ENCODE data around the gene GGTA1.
A peak's percentile ranks its signal among the peaks of the same experiment; 100 is the strongest.
"Not testable (repeated sequence)": the region's sequence is repeated elsewhere in the genome, so short reads cannot be mapped to it uniquely, and the experiment has no call there.

The GGTA1 gene

GRCh38 chr9:121478816-121479676 lies 20.6 kb downstream of the GGTA1 start:
- H3K9me3 ChIP-seq (replicated peaks; ENCODE audit: low read length), result no peaks in the 10 kb centered on the region
- no peak overlapping the region for H3K4me3 ChIP-seq (ENCODE audit: low read length)
- no peak overlapping the region for H3K9ac ChIP-seq (ENCODE audit: low read depth, low read length)
- H3K36me3 ChIP-seq (ENCODE audit: insufficient read depth, low read length), result no peaks in the 10 kb centered on the region
- H3K4me2 ChIP-seq (ENCODE audit: low read length), result peak overlapping the region; percentile 29
- peaks cover 59% of the 10 kb centered on the region for H3K27me3 ChIP-seq (ENCODE audit: control insufficient read depth, insufficient read depth, low read length)
- H3K4me1 ChIP-seq (ENCODE audit: control insufficient read depth, insufficient read depth, low read length), result peaks cover 5% of the 10 kb centered on the region

- H3K9me3 ChIP-seq (replicated peaks; ENCODE audit: low read length), result no peaks in the 10 kb centered on the region
- H3K36me3 ChIP-seq (ENCODE audit: insufficient read depth, low read length), result no peaks in the 10 kb centered on the region
- no peak overlapping the region for H3K4me3 ChIP-seq (ENCODE audit: low read length)
- no peak overlapping the region for H3K9ac ChIP-seq (ENCODE audit: low read depth, low read length)
- no peak overlapping the region for H3K4me2 ChIP-seq (ENCODE audit: low read length)
- H3K4me1 ChIP-seq (ENCODE audit: control insufficient read depth, insufficient read depth, low read length), result peaks cover 5% of the 10 kb centered on the region
- peaks cover 76% of the 10 kb centered on the region for H3K27me3 ChIP-seq (ENCODE audit: control insufficient read depth, insufficient read depth, low read length)
These were observed 23.5 kb downstream of the GGTA1 start for GRCh38 chr9:121476156-121476555.

DNA sequence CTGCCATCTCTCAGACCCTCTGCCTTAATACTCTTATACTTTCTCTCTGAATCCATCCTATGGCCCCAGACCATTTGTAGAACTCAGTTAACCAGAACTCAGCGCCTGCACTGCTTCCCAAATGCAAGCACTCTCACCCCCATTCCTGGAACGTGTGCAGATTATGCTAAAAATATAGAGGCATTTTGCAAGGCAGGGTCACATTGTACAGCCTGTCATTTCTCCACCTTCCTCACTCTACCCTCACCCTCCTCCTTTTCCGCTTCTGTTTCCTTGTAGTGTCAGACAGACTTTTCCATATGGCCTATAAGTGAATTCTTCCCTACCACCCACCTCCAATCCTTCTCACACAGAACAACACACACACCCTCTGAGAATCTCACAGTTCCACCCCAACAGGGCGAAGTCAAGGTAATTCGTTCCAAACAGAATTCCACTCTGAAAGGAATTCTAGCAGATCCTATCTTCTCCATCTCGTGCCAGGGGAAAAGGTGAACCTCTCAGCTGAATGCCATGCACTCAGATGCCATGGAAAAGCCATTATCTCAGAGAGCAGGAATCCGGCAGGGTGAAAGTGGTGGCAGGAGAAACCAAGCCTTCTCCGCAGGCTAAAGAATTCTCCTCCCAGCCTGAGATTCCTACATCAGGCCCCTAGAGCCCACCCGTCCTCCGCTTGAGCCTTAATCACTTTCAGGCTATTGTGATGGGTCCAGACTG lies 25.3 kb downstream of the GGTA1 start:
- Histone ChIP-seq H3K9me3 (replicated peaks; ENCODE audit: low read length) (no peaks in the 10 kb centered on the region), H3K4me2 (ENCODE audit: low read length) (no peak overlapping the region), H3K27me3 (ENCODE audit: control insufficient read depth, insufficient read depth, low read length) (peaks cover 93% of the 10 kb centered on the region), H3K4me1 (ENCODE audit: control insufficient read depth, insufficient read depth, low read length) (peaks cover 5% of the 10 kb centered on the region), H3K9ac (ENCODE audit: low read depth, low read length) (no peak overlapping the region), H3K36me3 (ENCODE audit: insufficient read depth, low read length) (no peaks in the 10 kb centered on the region), H3K4me3 (ENCODE audit: low read length) (no peak overlapping the region)

- H3K36me3 ChIP-seq (ENCODE audit: insufficient read depth, low read length), result no peaks in the 10 kb centered on the region
- H3K27me3 ChIP-seq (ENCODE audit: control insufficient read depth, insufficient read depth, low read length), result peaks cover 90% of the 10 kb centered on the region
- H3K9me3 ChIP-seq (replicated peaks; ENCODE audit: low read length), result no peaks in the 10 kb centered on the region
- H3K4me3 ChIP-seq (ENCODE audit: low read length), result no peak overlapping the region
- no peak overlapping the region for H3K9ac ChIP-seq (ENCODE audit: low read depth, low read length)
- no peaks in the 10 kb centered on the region for H3K4me1 ChIP-seq (ENCODE audit: control insufficient read depth, insufficient read depth, low read length)
- no peak overlapping the region for H3K4me2 ChIP-seq (ENCODE audit: low read length)
These were observed 26.4 kb downstream of the GGTA1 start for GRCh38 chr9:121473229-121473628.

DNA sequence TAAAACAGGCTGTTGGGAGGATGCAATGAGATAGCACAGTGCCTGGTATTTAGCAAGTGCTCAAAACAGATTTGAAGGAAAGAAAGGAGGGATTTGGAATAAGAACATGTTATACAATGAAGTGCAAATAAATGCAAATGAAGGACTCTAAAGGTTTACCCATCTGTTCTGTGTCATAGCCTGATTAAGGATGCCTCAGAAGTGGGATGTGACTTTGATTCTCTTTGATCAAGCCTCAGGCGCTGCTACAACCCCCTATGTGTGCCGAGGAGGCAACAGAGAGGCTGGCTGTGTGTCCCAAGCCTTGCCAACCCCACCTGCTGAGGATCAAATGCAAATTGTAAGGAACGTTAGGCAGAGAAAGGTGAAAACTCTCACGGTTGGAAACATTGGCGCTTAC lies 27.2 kb downstream of the GGTA1 start:
- Histone ChIP-seq H3K4me3 (ENCODE audit: low read length) (no peak overlapping the region), H3K9ac (ENCODE audit: low read depth, low read length) (no peak overlapping the region), H3K4me2 (ENCODE audit: low read length) (no peak overlapping the region), H3K9me3 (replicated peaks; ENCODE audit: low read length) (no peaks in the 10 kb centered on the region), H3K36me3 (ENCODE audit: insufficient read depth, low read length) (no peaks in the 10 kb centered on the region), H3K4me1 (ENCODE audit: control insufficient read depth, insufficient read depth, low read length) (no peaks in the 10 kb centered on the region), H3K27me3 (ENCODE audit: control insufficient read depth, insufficient read depth, low read length) (peaks cover 86% of the 10 kb centered on the region)

GRCh38 chr9:121466142-121466541 lies 33.5 kb downstream of the GGTA1 start:
- Histone ChIP-seq H3K4me3 (ENCODE audit: low read length) (no peak overlapping the region), H3K9me3 (replicated peaks; ENCODE audit: low read length) (no peaks in the 10 kb centered on the region), H3K9ac (ENCODE audit: low read depth, low read length) (no peak overlapping the region), H3K36me3 (ENCODE audit: insufficient read depth, low read length) (no peaks in the 10 kb centered on the region), H3K4me1 (ENCODE audit: control insufficient read depth, insufficient read depth, low read length) (no peaks in the 10 kb centered on the region), H3K27me3 (ENCODE audit: control insufficient read depth, insufficient read depth, low read length) (peaks cover 59% of the 10 kb centered on the region), H3K4me2 (ENCODE audit: low read length) (no peak overlapping the region)

- Histone ChIP-seq H3K4me3 (ENCODE audit: low read length) (no peak overlapping the region), H3K36me3 (ENCODE audit: insufficient read depth, low read length) (no peaks in the 10 kb centered on the region), H3K27me3 (ENCODE audit: control insufficient read depth, insufficient read depth, low read length) (peaks cover 56% of the 10 kb centered on the region), H3K4me1 (ENCODE audit: control insufficient read depth, insufficient read depth, low read length) (no peaks in the 10 kb centered on the region), H3K9me3 (replicated peaks; ENCODE audit: low read length) (no peaks in the 10 kb centered on the region), H3K9ac (ENCODE audit: low read depth, low read length) (no peak overlapping the region), H3K4me2 (ENCODE audit: low read length) (no peak overlapping the region)
These were observed 34.7 kb downstream of the GGTA1 start for GRCh38 chr9:121464968-121465367.

- peaks cover 57% of the 10 kb centered on the region for H3K27me3 ChIP-seq (ENCODE audit: control insufficient read depth, insufficient read depth, low read length)
- no peaks in the 10 kb centered on the region for H3K4me1 ChIP-seq (ENCODE audit: control insufficient read depth, insufficient read depth, low read length)
- no peak overlapping the region for H3K9ac ChIP-seq (ENCODE audit: low read depth, low read length)
- H3K4me3 ChIP-seq (ENCODE audit: low read length), result no peak overlapping the region
- no peaks in the 10 kb centered on the region for H3K9me3 ChIP-seq (replicated peaks; ENCODE audit: low read length)
- no peak overlapping the region for H3K4me2 ChIP-seq (ENCODE audit: low read length)
- no peaks in the 10 kb centered on the region for H3K36me3 ChIP-seq (ENCODE audit: insufficient read depth, low read length)
These were observed 36.4 kb downstream of the GGTA1 start for GRCh38 chr9:121463026-121463807.

GRCh38 chr9:121459513-121459912 lies 40.1 kb downstream of the GGTA1 start:
- no peak overlapping the region for H3K4me2 ChIP-seq (ENCODE audit: low read length)
- H3K4me1 ChIP-seq (ENCODE audit: control insufficient read depth, insufficient read depth, low read length), result no peaks in the 10 kb centered on the region
- H3K9me3 ChIP-seq (replicated peaks; ENCODE audit: low read length), result no peaks in the 10 kb centered on the region
- H3K27me3 ChIP-seq (ENCODE audit: control insufficient read depth, insufficient read depth, low read length), result peaks cover 62% of the 10 kb centered on the region
- H3K36me3 ChIP-seq (ENCODE audit: insufficient read depth, low read length), result no peaks in the 10 kb centered on the region
- H3K4me3 ChIP-seq (ENCODE audit: low read length), result no peak overlapping the region
- H3K9ac ChIP-seq (ENCODE audit: low read depth, low read length), result no peak overlapping the region

DNA sequence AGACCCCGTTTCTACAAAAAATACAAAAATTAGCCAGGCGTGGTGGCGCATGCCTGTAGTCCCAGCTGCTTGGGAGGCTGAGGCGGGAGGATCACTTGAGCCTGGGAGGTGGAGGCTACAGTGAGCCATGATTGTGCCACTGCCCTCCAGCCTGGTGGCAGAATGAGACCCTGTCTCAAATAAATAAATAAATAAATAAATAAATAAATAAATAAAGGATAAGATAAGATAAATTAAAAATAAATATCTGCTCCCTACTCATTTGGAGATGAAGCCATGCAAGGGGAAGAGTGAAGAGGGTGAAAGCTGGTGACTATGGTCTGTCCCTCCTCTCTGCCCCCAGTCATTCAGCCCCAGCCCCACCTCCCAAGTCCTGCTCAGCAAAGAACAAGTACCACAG lies 41.2 kb downstream of the GGTA1 start:
- not testable (repeated sequence) for H3K36me3 ChIP-seq (ENCODE audit: insufficient read depth, low read length); H3K4me3 ChIP-seq (ENCODE audit: low read length); H3K4me1 ChIP-seq (ENCODE audit: control insufficient read depth, insufficient read depth, low read length); H3K9ac ChIP-seq (ENCODE audit: low read depth, low read length); H3K4me2 ChIP-seq (ENCODE audit: low read length); H3K9me3 ChIP-seq (replicated peaks; ENCODE audit: low read length)
- H3K27me3 ChIP-seq (ENCODE audit: control insufficient read depth, insufficient read depth, low read length), result peaks cover 63% of the 10 kb centered on the region

GRCh38 chr9:121455527-121456239 lies 44.0 kb downstream of the GGTA1 start:
- Histone ChIP-seq H3K27me3 (ENCODE audit: control insufficient read depth, insufficient read depth, low read length) (peaks cover 58% of the 10 kb centered on the region), H3K4me3 (ENCODE audit: low read length) (no peak overlapping the region), H3K9me3 (replicated peaks; ENCODE audit: low read length) (no peaks in the 10 kb centered on the region), H3K4me2 (ENCODE audit: low read length) (no peak overlapping the region), H3K4me1 (ENCODE audit: control insufficient read depth, insufficient read depth, low read length) (no peaks in the 10 kb centered on the region), H3K9ac (ENCODE audit: low read depth, low read length) (no peak overlapping the region), H3K36me3 (ENCODE audit: insufficient read depth, low read length) (no peaks in the 10 kb centered on the region)

Measured in skeletal muscle satellite cell (primary cell).